ENCODE data around the gene MT1M. TPM values are rescaled to one million over a fixed set of nuclear protein-coding genes. Genes with fewer than 3 reads are reported as not detected.

MT1M gene
- total and polyA plus RNA-seq, 10 of the 15 experiments (the other 5 are each of a cell fraction or from before 2014, with no cell fraction given) = not detected

GRCh38 chr16:56614549-56614991 is 17.9 kb upstream of the MT1M start:
- ChIA-PET RAD21 (ENCODE audit: unreplicated experiment) (no interaction called here), SMC1A (ENCODE audit: uncharacterized antibody, unreplicated experiment) (interaction anchor here (1.5 kb wide), 1 partner anchor 14 kb away, joined by 5 read pairs; no protein-coding TSS in a partner anchor), CTCF (interaction anchor here (1.3 to 1.5 kb wide), 2 partner anchors 14 to 87 kb away, joined by 3 to 4 read pairs; no protein-coding TSS in a partner anchor), POLR2A (interaction anchor here (0.7 kb wide), 1 partner anchor 1958 kb away, joined by 6 read pairs; no protein-coding TSS in a partner anchor)
- in situ Hi-C loops (cut with MboI) (no loop called here), intact Hi-C loops (cut with micrococcal nuclease; ENCODE audit: unreplicated experiment) (no loop called here)
- no TSS peak for BruUV-seq (replicated peaks)
- H2AFZ ChIP-seq (ENCODE audit: control insufficient read depth, low read depth, low read length) = no peak overlapping the region
- ATAC-seq (peak; percentile 12), FAIRE-seq (no peak), DNase-seq (ENCODE audit: low read depth, low spot score) (no peak)
- H3K27ac ChIP-seq (ENCODE audit: control insufficient read depth, insufficient read depth) = no peak overlapping the region
- H3K9ac ChIP-seq (ENCODE audit: control insufficient read depth, insufficient read depth, low read length) = no peak overlapping the region
- H3K9me3 ChIP-seq (replicated peaks; ENCODE audit: control insufficient read depth, insufficient read depth, low read length) = no peaks in the 10 kb centered on the region
- TF ChIP-seq SREBF2 (IDR thresholded peaks at IDR 0.05; ENCODE audit: low read length) = no peak
- no peak for TF ChIP-seq TCF12 (IDR thresholded peaks at IDR 0.05; ENCODE audit: low read depth, low read length)
- TF ChIP-seq SIN3A (IDR thresholded peaks at IDR 0.05; ENCODE audit: low read depth, low read length) = no peak
- no peak for TF ChIP-seq ZSCAN29 (IDR thresholded peaks at IDR 0.05)
- no peak for TF ChIP-seq PKNOX1 (IDR thresholded peaks at IDR 0.05)
- TF ChIP-seq CTCF (IDR thresholded peaks at IDR 0.05 in 2 of 3, conservative IDR thresholded peaks at IDR 0.05 in 1 of 3; ENCODE audit: control insufficient read depth in 2 of 3, extremely low read depth in 1 of 3, insufficient read depth in 1 of 3, low read depth in 3 of 3, low read length in 3 of 3) = no peak
- TF ChIP-seq SUPT20H (IDR thresholded peaks at IDR 0.05; ENCODE audit: borderline replicate concordance, control insufficient read depth, low read depth, low read length) = no peak
- TF ChIP-seq JUNB (IDR thresholded peaks at IDR 0.05) = peak; percentile 72
- TF ChIP-seq IKZF2 (IDR thresholded peaks at IDR 0.05) = 0 out of 4 replicates have a peak, but pooled peaks of 1 of the 2 experiments have one; percentile 45
- no peak for TF ChIP-seq SMAD1 (IDR thresholded peaks at IDR 0.05; ENCODE audit: low read depth, partially characterized antibody)
- TF ChIP-seq MYC (IDR thresholded peaks at IDR 0.05; ENCODE audit: insufficient read depth, insufficient read length, insufficient replicate concordance, low read length, severe bottlenecking) = no peak
- TF ChIP-seq ZZZ3 (IDR thresholded peaks at IDR 0.05; ENCODE audit: control insufficient read depth, insufficient read length, low read depth) = no peak
- TF ChIP-seq RUNX3 (IDR thresholded peaks at IDR 0.05; ENCODE audit: low read length) = peak; percentile 47
- no peak for TF ChIP-seq LARP7 (IDR thresholded peaks at IDR 0.05)
- TF ChIP-seq HCFC1 (IDR thresholded peaks at IDR 0.05; ENCODE audit: low read length) = no peak
- TF ChIP-seq SMAD5 (IDR thresholded peaks at IDR 0.05; ENCODE audit: low read depth) = no peak
- H3K4me3 ChIP-seq = no peak overlapping the region
- no peaks in the 10 kb centered on the region for H4K20me1 ChIP-seq (ENCODE audit: control insufficient read depth, insufficient read depth)
- H3K4me2 ChIP-seq (ENCODE audit: control insufficient read depth, insufficient read depth) = no peak overlapping the region
- H3K36me3 ChIP-seq (ENCODE audit: control insufficient read depth in 2 of 2, insufficient read depth in 2 of 2, low read length in 1 of 2) = no peaks in the 10 kb centered on the region
- peaks cover 0 to 5% of the 10 kb centered on the region in 2 experiments; a peak in 2 of 4 replicates for H3K27me3 ChIP-seq (replicated peaks in 1 of 2; ENCODE audit: control insufficient read depth in 2 of 2, insufficient read depth in 2 of 2, low read length in 1 of 2)
- no peaks in the 10 kb centered on the region for H3K79me2 ChIP-seq (ENCODE audit: control insufficient read depth, insufficient read depth, low read length)
- H3K4me1 ChIP-seq (ENCODE audit: control insufficient read depth, insufficient read depth, low read length) = peaks cover 21% of the 10 kb centered on the region
